GM19397 (cell line): Measurements from ENCODE around the gene ENGASE.
"Not testable (repeated sequence)": the region's sequence is repeated elsewhere in the genome, so short reads cannot be mapped to it uniquely, and the experiment has no call there.

Experiments used
- ATAC-seq: cut with Tn5 transposase; IDR thresholded peaks from one replicate; pipeline ENCODE4 v1.9.1; 2021; ENCODE audit warnings: mild to moderate bottlenecking, moderate library complexity; ENCODE audit not compliant: unreplicated experiment

The ENGASE gene

GRCh38 chr17:79074649-79075445, at the start of gene ENGASE:
Gene ENGASE (plus strand): TSS chr17:79074824. CDS start chr17:79074945, 121 bp downstream.
- ATAC-seq = peak; percentile 86

GRCh38 chr17:79024901-79025737, 49.5 kb upstream of the ENGASE start:
- no peak for ATAC-seq

GRCh38 chr17:79026376-79027273, 48.0 kb upstream of the ENGASE start:
- no peak for ATAC-seq

GRCh38 chr17:79027274-79027924, 47.2 kb upstream of the ENGASE start:
- ATAC-seq = no peak

GRCh38 chr17:79027925-79028491, 46.6 kb upstream of the ENGASE start:
- no peak for ATAC-seq

- ATAC-seq = no peak
Measured at GRCh38 chr17:79028496-79029326, 45.9 kb upstream of the ENGASE start.

- no peak for ATAC-seq
Measured at GRCh38 chr17:79029327-79030009, 45.2 kb upstream of the ENGASE start.

GRCh38 chr17:79030636-79031035, 44.0 kb upstream of the ENGASE start:
- ATAC-seq = not testable (repeated sequence)

- ATAC-seq = no peak
Measured at GRCh38 chr17:79031996-79032875, 42.4 kb upstream of the ENGASE start.

GRCh38 chr17:79033046-79033616, 41.5 kb upstream of the ENGASE start:
- no peak for ATAC-seq

GRCh38 chr17:79033741-79034501, 40.7 kb upstream of the ENGASE start:
- ATAC-seq = no peak

- ATAC-seq = no peak
Measured at GRCh38 chr17:79034931-79035485, 39.6 kb upstream of the ENGASE start.

- ATAC-seq = no peak
Measured at GRCh38 chr17:79035686-79036085, 38.9 kb upstream of the ENGASE start.

GRCh38 chr17:79036181-79036580, 38.4 kb upstream of the ENGASE start:
- no peak for ATAC-seq

- ATAC-seq = no peak
Measured at GRCh38 chr17:79036596-79036995, 38.0 kb upstream of the ENGASE start.

GRCh38 chr17:79038545-79039135, 36.0 kb upstream of the ENGASE start:
- no peak for ATAC-seq
